ENCODE data around the gene SCN4A. TPM values are rescaled to one million over a fixed set of nuclear protein-coding genes. Genes with fewer than 3 reads are reported as not detected.

Gene SCN4A
- total and polyA plus RNA-seq, 2 of the 13 experiments (the other 11 are each of a cell fraction or from before 2014, with no cell fraction given): 0.02 to 0.03 TPM

DNA sequence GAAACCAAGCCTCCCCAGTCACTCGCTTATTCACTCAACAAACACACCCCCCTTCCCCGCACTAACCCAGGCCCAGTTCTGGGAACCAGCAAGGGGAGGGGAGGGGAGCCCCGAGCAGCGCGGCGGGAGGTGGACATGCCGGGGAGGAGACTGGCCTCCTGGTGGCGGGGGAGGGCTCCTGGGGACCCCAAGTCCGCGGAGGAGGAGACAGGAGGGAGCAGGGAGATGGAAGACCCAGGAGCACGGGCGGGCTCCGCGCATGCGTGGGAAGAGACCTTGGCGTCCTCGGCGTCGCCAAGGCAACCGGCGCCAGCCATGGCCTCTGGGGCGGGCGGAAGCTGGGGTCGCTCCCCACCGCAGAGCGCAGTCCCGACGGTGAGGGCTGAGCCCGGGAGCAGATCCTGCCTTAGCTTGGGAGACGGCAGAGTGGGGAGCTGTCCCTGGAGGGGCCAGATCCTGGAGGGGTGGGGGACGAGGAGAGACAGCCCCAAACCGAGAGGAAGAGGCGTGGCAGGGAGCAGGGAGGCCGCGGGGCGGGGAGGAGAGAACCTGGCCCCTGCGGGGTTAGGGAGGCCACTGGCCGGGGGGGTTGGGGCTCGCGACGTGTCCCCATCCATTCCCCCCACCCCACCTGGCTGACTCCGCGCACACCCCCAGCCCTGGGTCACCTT lies 25.5 kb upstream of the SCN4A start, which contains the start of gene PRR29 (continued):
- TF ChIP-seq, protein P1, sequence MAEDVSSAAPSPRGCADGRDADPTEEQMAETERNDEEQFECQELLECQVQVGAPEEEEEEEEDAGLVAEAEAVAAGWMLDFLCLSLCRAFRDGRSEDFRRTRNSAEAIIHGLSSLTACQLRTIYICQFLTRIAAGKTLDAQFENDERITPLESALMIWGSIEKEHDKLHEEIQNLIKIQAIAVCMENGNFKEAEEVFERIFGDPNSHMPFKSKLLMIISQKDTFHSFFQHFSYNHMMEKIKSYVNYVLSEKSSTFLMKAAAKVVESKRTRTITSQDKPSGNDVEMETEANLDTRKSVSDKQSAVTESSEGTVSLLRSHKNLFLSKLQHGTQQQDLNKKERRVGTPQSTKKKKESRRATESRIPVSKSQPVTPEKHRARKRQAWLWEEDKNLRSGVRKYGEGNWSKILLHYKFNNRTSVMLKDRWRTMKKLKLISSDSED (CRISPR knock-in tag; IDR thresholded peaks at IDR 0.05): no peak
- TF ChIP-seq, protein P2, sequence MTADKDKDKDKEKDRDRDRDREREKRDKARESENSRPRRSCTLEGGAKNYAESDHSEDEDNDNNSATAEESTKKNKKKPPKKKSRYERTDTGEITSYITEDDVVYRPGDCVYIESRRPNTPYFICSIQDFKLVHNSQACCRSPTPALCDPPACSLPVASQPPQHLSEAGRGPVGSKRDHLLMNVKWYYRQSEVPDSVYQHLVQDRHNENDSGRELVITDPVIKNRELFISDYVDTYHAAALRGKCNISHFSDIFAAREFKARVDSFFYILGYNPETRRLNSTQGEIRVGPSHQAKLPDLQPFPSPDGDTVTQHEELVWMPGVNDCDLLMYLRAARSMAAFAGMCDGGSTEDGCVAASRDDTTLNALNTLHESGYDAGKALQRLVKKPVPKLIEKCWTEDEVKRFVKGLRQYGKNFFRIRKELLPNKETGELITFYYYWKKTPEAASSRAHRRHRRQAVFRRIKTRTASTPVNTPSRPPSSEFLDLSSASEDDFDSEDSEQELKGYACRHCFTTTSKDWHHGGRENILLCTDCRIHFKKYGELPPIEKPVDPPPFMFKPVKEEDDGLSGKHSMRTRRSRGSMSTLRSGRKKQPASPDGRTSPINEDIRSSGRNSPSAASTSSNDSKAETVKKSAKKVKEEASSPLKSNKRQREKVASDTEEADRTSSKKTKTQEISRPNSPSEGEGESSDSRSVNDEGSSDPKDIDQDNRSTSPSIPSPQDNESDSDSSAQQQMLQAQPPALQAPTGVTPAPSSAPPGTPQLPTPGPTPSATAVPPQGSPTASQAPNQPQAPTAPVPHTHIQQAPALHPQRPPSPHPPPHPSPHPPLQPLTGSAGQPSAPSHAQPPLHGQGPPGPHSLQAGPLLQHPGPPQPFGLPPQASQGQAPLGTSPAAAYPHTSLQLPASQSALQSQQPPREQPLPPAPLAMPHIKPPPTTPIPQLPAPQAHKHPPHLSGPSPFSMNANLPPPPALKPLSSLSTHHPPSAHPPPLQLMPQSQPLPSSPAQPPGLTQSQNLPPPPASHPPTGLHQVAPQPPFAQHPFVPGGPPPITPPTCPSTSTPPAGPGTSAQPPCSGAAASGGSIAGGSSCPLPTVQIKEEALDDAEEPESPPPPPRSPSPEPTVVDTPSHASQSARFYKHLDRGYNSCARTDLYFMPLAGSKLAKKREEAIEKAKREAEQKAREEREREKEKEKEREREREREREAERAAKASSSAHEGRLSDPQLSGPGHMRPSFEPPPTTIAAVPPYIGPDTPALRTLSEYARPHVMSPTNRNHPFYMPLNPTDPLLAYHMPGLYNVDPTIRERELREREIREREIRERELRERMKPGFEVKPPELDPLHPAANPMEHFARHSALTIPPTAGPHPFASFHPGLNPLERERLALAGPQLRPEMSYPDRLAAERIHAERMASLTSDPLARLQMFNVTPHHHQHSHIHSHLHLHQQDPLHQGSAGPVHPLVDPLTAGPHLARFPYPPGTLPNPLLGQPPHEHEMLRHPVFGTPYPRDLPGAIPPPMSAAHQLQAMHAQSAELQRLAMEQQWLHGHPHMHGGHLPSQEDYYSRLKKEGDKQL (CRISPR knock-in tag; IDR thresholded peaks at IDR 0.05; ENCODE audit: low read depth): no peak
- TF ChIP-seq, protein P3, sequence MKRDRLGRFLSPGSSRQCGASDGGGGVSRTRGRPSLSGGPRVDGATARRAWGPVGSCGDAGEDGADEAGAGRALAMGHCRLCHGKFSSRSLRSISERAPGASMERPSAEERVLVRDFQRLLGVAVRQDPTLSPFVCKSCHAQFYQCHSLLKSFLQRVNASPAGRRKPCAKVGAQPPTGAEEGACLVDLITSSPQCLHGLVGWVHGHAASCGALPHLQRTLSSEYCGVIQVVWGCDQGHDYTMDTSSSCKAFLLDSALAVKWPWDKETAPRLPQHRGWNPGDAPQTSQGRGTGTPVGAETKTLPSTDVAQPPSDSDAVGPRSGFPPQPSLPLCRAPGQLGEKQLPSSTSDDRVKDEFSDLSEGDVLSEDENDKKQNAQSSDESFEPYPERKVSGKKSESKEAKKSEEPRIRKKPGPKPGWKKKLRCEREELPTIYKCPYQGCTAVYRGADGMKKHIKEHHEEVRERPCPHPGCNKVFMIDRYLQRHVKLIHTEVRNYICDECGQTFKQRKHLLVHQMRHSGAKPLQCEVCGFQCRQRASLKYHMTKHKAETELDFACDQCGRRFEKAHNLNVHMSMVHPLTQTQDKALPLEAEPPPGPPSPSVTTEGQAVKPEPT (CRISPR knock-in tag; IDR thresholded peaks at IDR 0.05; ENCODE audit: low read depth): no peak
- TF ChIP-seq, protein P4, sequence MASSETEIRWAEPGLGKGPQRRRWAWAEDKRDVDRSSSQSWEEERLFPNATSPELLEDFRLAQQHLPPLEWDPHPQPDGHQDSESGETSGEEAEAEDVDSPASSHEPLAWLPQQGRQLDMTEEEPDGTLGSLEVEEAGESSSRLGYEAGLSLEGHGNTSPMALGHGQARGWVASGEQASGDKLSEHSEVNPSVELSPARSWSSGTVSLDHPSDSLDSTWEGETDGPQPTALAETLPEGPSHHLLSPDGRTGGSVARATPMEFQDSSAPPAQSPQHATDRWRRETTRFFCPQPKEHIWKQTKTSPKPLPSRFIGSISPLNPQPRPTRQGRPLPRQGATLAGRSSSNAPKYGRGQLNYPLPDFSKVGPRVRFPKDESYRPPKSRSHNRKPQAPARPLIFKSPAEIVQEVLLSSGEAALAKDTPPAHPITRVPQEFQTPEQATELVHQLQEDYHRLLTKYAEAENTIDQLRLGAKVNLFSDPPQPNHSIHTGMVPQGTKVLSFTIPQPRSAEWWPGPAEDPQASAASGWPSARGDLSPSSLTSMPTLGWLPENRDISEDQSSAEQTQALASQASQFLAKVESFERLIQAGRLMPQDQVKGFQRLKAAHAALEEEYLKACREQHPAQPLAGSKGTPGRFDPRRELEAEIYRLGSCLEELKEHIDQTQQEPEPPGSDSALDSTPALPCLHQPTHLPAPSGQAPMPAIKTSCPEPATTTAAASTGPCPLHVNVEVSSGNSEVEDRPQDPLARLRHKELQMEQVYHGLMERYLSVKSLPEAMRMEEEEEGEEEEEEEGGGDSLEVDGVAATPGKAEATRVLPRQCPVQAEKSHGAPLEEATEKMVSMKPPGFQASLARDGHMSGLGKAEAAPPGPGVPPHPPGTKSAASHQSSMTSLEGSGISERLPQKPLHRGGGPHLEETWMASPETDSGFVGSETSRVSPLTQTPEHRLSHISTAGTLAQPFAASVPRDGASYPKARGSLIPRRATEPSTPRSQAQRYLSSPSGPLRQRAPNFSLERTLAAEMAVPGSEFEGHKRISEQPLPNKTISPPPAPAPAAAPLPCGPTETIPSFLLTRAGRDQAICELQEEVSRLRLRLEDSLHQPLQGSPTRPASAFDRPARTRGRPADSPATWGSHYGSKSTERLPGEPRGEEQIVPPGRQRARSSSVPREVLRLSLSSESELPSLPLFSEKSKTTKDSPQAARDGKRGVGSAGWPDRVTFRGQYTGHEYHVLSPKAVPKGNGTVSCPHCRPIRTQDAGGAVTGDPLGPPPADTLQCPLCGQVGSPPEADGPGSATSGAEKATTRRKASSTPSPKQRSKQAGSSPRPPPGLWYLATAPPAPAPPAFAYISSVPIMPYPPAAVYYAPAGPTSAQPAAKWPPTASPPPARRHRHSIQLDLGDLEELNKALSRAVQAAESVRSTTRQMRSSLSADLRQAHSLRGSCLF (CRISPR knock-in tag; IDR thresholded peaks at IDR 0.05; ENCODE audit: borderline replicate concordance): no peak
- TF ChIP-seq ZNF75D (CRISPR knock-in tag; IDR thresholded peaks at IDR 0.05; ENCODE audit: borderline replicate concordance) (no peak), ZNF20 (CRISPR knock-in tag; IDR thresholded peaks at IDR 0.05) (no peak), YY1 (IDR thresholded peaks at IDR 0.05; ENCODE audit: insufficient read depth, insufficient replicate concordance, low read depth, low read length) (peak; percentile 77), ZMYM2 (CRISPR knock-in tag; IDR thresholded peaks at IDR 0.05) (no peak), SNAI1 (CRISPR knock-in tag; IDR thresholded peaks at IDR 0.05; ENCODE audit: borderline replicate concordance) (no peak), MEIS1 (CRISPR knock-in tag; IDR thresholded peaks at IDR 0.05; ENCODE audit: borderline replicate concordance) (no peak), ZKSCAN5 (CRISPR knock-in tag; IDR thresholded peaks at IDR 0.05) (no peak), ZNF746 (CRISPR knock-in tag; IDR thresholded peaks at IDR 0.05) (no peak), CBX5 (CRISPR knock-in tag; IDR thresholded peaks at IDR 0.05; ENCODE audit: borderline replicate concordance) (no peak; the same call in 1 of the 2 replicates)
- TF ChIP-seq, protein P5, sequence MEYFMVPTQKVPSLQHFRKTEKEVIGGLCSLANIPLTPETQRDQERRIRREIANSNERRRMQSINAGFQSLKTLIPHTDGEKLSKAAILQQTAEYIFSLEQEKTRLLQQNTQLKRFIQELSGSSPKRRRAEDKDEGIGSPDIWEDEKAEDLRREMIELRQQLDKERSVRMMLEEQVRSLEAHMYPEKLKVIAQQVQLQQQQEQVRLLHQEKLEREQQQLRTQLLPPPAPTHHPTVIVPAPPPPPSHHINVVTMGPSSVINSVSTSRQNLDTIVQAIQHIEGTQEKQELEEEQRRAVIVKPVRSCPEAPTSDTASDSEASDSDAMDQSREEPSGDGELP (IDR thresholded peaks at IDR 0.05; ENCODE audit: borderline replicate concordance, low read depth): no peak

Data from HepG2 (cell line).